NAMALWA (cell line): Measurements from ENCODE around the gene ANKRD40.
A peak's percentile ranks its signal among the peaks of the same experiment; 100 is the strongest.
"Not testable (repeated sequence)": the region's sequence is repeated elsewhere in the genome, so short reads cannot be mapped to it uniquely, and the experiment has no call there.

Experiments used
- DNase-seq: peaks from one replicate; pipeline ENCODE4 v3.0.0-alpha.2; 2015; ENCODE audit warnings: low spot score

Gene ANKRD40, protein sequence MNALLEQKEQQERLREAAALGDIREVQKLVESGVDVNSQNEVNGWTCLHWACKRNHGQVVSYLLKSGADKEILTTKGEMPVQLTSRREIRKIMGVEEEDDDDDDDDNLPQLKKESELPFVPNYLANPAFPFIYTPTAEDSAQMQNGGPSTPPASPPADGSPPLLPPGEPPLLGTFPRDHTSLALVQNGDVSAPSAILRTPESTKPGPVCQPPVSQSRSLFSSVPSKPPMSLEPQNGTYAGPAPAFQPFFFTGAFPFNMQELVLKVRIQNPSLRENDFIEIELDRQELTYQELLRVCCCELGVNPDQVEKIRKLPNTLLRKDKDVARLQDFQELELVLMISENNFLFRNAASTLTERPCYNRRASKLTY

DNA sequence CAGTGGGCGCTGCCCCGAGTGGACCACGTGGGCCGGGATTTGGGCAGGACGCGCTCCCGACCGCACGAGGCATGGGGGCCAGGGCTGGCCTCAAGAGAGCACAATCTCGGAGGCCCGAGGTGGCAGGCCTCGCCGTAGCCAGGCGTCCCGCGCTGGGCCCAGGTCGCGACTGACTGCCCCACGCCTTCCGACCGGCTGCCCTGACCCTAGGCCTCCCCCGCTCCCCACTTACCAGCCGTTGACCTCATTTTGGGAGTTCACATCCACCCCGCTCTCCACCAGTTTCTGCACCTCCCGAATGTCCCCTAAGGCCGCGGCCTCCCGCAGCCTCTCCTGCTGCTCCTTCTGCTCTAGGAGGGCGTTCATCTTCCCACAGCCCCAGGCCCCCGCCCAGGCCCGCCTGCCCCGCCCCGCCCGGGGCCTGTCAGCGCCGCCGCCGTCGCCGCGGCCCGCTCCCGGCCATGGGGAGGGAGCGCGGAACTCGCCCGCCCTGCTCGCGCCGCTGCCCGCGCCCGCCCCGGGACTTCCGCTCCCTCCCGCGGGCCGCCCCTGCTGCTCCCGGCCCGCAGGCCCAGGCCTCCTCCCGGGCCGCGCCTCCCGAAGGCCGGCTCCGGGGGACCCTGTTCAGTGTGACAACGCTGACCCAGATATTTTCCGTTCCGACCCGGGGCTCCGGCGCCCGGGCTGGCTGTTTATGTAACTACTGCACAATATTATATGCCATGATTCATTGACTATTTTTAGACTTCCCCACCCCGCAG is at the start of gene ANKRD40:
TSS of gene ANKRD40 (minus strand) at position 626 of the 761 bp plus-strand sequence. CDS start at position 366, 260 bp downstream.
- peak; percentile 96 for DNase-seq

DNA sequence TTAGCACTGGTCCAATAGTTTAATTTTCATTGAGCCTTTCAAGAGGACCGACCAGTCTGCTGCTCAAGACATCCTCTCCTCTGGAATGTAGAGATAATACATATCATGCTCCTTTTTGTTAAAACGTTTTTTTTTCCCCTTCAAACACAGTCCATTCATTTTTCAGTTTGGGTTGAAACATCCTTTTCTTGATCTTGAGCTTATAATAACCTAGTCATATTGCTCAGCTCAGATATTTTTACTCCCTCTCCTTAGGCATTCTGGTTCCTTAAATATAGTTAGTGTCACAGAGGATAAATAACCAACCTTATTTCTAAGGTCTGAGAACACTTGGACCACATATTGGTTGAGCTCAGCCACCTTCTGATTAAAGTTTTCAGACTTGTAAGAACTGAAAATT is 46.8 kb upstream of the ANKRD40 start:
- no peak for DNase-seq

DNA sequence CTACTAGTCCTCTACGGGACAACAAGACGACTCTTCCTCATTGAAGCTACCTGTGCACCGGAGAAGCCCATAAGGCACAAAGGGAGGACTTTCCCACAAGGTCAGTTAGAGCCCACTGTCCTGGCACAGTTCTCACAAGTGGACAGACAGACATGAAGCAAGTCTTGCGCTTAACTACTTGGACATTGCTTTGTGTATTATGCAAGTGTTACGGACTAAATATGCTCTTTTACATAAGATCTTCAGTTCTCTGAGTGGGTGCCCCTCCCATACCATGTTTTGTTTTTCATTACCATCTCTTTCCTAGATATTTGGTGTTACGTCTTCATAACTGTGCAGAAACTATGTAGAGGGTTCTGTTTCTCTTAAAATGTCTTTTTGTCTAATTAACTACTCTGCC is 41.5 kb upstream of the ANKRD40 start:
- no peak for DNase-seq

DNA sequence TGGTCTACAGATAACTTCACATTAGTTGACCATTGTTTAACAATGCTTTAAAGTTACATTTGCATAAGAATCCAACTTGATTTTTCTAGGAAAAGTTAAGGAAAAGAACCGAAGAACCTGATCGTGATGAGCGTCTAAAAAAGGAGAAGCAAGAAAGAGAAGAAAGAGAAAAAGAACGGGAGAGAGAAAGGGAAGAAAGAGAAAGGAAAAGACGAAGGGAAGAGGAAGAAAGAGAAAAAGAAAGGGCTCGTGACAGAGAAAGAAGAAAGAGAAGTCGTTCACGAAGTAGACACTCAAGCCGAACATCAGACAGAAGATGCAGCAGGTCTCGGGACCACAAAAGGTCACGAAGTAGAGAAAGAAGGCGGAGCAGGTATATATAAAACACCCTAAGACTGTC is 37.9 kb upstream of the ANKRD40 start:
- no peak for DNase-seq

DNA sequence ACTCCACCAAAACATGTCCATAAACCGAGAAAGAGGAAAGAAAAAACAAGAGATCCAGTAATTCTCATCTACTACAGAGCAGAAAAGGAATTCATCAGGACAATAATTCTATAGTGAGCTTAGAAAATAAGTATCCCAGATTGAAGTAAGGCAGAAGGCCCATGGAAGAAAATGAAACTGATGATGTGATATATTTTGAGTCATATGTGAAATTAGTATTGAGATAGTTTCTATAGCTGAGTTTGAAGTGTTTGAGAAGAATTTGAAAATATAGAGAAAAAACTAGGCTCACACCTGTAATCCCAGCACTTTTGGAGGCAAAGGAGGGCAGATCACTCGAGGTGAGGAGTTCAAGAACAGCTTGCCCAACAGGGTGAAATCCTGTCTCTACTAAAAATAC is 31.4 kb upstream of the ANKRD40 start:
- DNase-seq, result no peak

DNA sequence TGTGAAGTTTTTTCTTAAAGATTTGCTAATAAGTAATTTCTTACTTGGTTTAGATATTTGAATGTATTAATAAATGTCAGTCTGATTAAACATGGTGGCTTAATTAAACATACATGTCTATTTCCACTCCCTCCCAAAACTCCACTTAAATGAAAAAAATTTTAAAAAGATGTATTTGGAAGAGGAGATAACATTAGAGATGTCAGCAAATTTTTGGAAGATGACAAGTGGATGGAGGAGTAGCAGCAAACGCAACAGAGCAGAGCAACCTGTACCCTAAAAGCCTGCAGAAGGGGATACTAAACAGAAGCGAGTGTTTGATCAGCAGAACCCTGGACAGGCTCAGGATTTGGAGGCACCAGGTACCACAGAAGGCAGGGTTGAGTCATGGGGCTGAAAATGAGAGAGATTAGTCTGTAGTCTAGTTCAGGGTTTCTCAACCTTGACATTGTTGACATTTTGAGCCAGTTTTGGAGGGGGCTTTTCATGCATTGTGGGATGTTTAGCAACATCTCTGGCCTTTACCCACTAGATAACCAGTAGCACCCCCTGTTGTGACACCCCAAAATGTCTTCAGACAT is 29.5 kb upstream of the ANKRD40 start:
- DNase-seq, result no peak

DNA sequence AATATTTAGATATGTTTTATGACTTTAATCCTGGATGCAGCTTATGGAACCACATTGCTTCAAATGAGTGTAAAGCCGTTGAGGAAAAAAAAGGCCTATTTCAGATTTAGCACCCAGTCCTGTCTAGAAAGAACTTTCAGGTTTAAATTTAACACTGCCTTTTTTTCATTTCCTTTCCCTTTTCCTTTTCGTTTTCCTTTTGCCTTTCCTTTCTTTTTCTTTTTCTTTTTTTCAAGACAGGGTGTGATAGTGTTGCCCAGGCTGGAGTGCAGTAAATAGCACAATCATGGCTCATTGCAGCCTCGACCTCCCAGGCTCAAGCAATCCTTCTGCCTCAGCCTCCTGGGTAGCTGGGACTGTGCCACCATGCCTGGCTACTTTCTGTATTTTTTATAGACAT is 27.6 kb upstream of the ANKRD40 start:
- DNase-seq, result no peak

DNA sequence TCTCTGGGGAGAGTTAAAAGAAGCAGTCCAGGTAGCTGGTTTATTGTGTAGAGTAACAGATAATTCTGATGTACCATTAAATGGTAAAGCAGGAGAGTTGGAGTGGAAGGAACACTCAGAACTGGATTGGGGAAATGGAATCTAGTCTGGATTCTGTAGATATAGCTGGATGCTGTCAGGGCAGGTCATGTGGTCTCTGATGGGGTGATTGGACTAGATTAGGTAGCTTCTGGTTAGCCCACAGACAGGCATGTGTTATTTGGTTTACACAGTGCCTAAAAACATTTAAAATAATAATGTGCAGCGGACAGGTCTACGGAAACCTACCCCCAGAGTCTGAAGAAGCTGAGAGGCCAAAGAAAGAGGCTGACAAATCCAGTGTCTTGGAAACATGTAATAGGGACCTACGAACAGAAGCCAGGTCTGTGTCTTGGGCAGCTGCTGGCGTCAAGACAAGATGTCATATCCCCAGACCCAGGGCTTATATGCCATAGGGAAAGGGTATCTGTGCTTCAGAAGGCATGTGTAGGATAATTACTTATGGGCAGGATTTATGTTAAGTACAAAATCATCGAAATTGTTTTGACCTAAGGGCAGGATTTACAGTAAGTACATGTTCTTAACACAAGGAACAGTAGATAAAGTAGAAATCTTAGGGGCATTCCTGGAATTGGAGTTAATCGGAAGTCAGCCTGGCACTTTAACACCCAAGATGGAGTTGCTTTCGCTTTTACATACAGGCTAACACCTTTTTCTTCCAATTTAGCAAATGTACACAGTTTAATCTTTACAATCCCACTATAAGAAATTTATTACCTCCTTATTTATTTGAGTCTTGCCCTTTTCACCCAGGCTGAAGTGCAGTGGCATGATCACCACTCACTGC is 24.1 kb upstream of the ANKRD40 start:
- no peak for DNase-seq

DNA sequence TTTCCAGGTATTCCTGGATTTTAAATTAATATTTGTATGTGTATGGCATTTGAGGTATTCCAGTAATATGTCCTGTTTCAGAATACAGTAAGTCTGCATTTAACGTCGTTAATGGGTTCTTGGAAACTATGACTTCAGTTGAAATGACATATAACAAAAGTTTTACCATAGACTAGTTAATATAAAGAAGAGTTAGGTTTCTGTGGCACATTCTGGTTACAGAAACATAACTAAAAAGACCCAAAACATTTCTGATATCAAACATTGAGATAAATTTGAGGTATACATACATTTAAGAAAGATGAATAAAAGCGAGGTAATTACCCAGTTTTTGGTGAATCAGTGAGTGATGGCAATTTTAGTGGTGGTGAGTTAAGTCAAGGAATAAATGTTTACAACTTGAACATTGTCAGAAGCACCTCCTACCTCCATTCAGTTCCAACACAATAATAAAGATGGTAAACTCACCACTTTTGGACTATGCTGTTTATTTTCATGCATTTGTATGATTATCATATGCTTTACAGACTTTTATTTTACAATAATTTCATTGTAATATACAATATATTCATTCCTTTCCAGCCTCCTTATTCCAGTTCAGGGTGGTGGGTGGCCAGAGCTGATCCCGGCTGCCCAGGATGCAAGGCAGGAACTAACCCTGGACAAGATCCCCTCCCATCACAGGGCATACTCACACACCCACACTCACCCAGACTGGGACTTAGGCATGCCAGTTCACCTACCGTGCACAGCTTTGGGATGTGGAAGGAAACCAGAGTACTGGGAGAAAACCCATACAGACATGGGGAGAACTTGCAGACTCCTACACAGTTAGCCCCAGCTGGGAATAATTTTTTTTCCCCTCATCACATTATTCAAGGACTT is 21.4 kb upstream of the ANKRD40 start:
- no peak for DNase-seq

DNA sequence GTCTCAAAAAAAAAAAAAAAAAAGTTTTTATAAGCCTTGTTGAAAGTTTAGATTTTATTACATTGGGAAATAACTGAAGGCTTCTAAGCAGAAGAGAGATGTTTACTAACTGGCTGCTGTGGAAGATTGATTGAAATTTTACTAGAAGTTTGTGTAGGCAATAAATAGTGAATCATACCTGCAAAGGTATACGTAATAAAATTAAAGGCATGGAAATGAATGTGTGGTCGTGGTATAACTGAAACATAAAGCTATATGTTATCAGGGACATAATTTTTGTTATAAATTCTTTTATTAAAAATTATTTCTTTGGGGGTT is 20.4 kb upstream of the ANKRD40 start:
- no peak for DNase-seq

DNA sequence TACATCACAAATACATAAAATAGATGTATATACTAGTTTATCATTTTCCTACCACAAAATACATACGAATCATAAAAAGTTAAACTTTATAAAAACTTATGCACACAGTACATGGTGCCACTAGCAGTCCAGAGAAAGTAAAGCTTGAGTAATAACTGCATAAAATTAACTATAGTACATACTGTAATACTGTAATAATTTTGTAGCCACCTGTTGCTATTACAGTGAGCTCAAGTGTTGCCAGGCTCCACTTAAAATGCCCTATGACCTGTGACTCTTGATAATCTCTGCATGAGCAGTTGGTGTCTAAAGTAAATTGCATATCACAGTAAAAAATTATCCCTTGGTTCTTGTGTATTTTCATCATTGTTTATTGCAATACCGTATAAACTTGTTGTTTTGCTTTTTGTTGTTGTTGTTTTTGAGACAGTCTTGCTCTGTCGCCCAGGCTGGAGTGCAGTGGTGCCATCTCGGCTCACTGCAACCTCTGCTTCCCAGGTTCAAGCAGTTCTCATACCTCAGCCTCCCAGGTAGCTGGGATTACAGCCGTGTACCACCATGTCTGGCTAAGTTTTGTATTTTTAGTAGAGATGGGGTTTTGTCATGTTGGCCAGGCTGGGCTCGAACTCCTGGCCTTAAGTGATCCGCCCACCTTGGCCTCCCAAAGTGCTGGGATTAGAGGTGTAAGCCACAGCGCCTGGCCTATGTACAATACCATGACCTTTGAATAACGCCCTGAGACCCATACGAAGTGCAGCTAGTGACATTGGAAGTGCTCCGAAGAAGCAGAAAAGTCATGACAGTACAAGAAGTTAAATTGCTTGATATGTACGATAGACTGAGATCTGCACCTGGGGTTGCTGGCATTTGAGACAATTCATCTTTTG is 18.3 kb upstream of the ANKRD40 start:
- DNase-seq, result no peak

DNA sequence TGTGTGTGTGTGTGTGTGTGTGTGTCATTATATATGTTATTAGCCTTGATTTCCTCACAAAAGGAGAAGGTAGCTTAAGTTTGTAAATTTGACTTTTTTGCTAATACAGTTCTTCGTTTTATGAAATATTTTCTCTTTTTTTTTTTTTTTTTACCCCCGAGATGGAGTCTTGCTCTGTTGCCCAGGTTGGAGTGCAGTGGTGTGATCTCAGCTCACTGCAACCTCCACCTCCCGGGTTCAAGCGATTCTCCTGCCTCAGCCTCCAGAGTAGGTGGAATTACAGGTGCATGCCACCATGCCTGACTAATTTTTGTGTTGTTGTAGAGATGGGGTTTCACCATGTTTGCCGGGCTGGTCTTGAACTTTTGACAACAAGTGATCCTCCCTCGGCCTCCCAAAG is 16.9 kb upstream of the ANKRD40 start:
- DNase-seq, result not testable (repeated sequence)

DNA sequence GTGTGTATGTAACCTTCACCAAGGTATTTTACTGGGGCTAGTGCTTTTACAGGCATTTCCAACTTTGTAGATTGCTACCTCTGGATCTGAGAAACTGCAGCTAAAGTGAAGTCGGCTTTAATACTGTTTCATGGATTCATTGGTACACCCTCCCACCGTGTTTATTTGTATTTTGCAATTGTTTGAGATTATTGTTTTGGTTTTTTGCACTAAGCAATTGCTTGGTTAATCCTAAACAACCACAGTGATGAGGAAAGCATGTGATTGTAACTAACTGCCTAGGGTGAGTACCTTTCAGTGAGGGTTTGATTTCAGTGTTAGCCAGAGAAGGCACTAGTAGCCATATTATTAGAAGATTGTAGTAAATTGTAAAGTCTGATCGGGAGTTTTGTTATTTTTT is 15.0 kb upstream of the ANKRD40 start:
- DNase-seq, result no peak

DNA sequence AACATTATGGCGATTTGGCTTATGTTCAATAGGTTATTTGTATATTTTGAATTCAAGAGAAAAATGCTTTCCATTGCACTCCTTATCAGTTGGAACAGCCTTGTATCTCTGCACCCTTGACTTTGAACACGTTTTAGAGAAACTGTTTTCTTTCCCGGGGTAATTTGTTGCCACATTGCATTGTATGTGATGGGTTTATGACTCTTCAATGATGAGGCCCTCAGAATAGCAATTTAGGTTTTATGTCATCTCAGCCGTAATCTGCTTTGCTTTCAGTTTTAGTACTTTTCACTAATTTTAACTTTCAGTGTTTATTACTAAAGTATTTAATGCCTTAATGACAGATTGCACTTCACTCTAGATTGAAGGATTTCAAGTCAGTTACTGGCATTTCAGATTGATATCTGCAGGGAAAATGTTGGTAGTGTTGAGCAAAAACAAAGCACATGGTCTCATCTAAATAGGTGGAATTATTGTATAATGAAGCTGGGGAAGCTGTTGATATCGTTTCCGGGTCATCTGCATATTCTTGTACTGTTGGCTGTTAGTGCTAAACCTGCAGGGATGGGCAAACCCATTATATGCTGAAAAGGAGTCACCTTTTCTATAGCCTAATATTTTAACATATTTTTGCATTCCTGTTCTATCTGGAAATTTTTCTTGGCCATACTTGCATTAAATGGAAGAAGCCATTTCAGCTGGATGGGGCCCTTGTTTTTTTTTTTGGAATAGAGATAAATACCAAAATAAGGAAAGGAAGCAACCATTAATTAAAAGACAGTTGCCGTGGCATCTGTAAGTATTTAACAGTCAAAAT is 13.7 kb upstream of the ANKRD40 start:
- peak; percentile 65 for DNase-seq

DNA sequence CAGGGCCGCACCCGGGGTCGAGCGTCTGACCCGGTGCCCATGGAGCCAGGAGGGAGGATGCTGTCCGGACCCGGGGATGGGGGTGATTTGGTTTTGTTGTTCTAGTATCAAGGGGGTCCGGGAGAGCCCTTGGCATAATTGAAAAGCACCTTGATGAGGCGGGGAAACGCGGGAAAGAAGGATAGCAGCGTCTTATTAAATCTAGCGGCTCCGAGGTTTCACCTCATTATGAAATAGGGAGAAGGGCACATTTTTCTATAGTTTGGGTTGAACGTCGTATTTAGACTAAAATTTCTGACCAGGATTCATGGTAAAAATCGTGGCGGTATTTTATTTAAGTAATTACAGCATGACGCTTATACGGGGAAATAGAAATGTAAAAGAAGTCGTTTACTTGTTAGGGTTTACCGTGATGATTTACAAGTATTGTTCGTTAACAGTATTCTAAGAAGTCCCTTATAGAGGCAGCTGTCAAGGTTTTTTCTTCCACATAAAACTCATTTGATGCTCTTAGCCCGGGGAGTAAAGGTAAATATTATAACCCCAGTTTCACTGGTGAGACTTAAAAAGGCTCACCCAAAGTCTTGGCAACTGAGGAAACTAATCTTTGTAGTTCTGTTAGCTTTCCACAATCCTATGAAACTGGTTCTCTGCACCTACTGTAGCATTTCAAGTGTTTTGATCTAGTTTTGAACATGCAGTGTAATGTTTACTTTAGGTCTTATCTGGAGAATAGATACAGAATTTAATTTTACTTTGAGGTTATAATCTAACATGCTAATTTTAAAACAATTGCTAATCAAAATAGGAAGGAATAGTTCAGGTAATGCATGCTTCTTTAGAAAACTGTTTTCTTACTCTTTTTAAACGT is 12.4 kb upstream of the ANKRD40 start:
- peak; percentile 30 for DNase-seq

DNA sequence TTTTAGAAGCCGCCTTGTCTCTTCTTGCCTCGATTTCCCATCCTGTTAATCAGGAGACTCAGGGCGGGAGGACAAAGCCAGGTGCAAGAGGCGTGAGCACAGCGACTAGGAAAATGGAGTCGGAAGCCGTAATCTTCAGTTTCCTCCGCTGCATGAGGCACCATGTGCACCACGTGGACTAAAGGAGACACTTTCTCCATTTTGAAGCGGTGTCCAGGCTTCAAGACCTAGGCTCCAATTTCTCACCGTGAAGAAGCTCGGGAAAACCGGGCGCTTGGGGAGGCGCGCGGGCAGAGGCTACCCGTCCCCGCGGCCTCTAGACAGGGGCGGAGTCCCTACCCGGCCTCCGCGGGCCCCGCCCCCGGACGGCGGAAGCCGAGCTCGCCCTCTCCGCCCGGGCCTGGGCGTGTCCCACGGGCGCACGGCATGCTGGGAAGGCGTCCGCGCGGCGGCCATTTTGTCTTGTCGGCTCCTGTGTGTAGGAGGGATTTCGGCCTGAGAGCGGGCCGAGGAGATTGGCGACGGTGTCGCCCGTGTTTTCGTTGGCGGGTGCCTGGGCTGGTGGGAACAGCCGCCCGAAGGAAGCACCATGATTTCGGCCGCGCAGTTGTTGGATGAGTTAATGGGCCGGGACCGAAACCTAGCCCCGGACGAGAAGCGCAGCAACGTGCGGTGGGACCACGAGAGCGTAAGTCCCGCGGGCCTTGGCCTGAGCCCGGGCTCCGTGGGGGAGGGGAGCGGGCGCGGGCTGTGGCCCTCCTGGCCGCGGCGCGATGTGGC is 11.6 kb upstream of the ANKRD40 start, which contains the start of gene LUC7L3:
TSS of gene LUC7L3 (plus strand) at position 460 of the 780 bp plus-strand sequence. CDS start at position 590, 130 bp downstream.
- peak; percentile 96 for DNase-seq

DNA sequence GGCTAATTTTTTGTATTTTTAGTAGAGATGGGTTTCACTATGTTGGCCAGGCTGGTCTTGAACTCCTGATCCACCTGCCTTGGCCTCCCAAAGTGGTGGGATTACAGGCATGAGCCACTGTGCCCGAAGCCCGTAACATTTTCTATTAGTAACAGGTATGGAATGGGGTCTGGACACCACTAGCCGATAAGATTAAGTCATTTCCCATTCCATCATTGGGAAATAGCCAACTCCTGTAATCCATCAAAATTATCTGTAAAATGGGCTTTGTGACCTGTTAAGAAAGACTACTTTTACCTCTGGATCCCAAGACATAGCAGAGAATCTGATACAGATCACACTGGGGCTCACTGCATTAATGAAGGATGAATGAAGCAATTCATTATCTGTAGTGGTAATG is 7.8 kb upstream of the ANKRD40 start:
- DNase-seq, result no peak
